Kidney (tissue), 14 donors: ENCODE data around the gene MMP21. TPM values are rescaled to one million over a fixed set of nuclear protein-coding genes. Genes with fewer than 3 reads are reported as not detected.

Experiments
- DNase-seq, 5 donors: peaks; one replicate each; pipeline ENCODE4 v3.0.0-alpha.2; 2013 to 2020
- FAIRE-seq: peaks from 2 replicates; lab custom pipeline; 2012; peaks lifted over from hg19 to GRCh38; lab: Jason Lieb, UNC
- H3K27ac ChIP-seq, 2 donors: one replicate each; pipeline ENCODE4 v1.7.0; 2013; ENCODE audit warnings: low read depth in 2 of 2, low read length in 2 of 2, inconsistent platforms in 1 of 2
- H3K27me3 ChIP-seq: one replicate; pipeline ENCODE4 v1.7.1; 2013; ENCODE audit warnings: low read length, inconsistent platforms; ENCODE audit not compliant: control insufficient read depth, insufficient read depth
- H3K36me3 ChIP-seq, 3 donors: one replicate each; pipeline versions ENCODE4 v1.7.0 to v1.7.1; 2013; ENCODE audit warnings: low read length in 3 of 3, control low read depth in 1 of 3, inconsistent platforms in 1 of 3; ENCODE audit not compliant: insufficient read depth in 3 of 3, control insufficient read depth in 2 of 3
- H3K4me1 ChIP-seq, 3 donors: one replicate each; pipeline versions ENCODE4 v1.7.0 to v1.7.1; 2013; ENCODE audit warnings: low read length in 3 of 3, inconsistent platforms in 1 of 3, low read depth in 1 of 3; ENCODE audit not compliant: control insufficient read depth in 2 of 3, insufficient read depth in 2 of 3
- H3K4me3 ChIP-seq, 3 donors: one replicate each; pipeline versions ENCODE4 v1.7.0 to v1.8.1; 2013; ENCODE audit warnings: low read length in 3 of 3, control low read depth in 1 of 3, inconsistent platforms in 1 of 3
- H3K9ac ChIP-seq, 3 donors: one replicate each; pipeline versions ENCODE4 v1.7.0 to v1.7.1; 2013; ENCODE audit warnings: low read length in 3 of 3, control low read depth in 1 of 3, inconsistent platforms in 1 of 3
- H3K9me3 ChIP-seq, 3 donors: one replicate each; pipeline versions ENCODE4 v1.7.0 to v1.7.1; 2013; ENCODE audit warnings: low read length in 3 of 3, control low read depth in 1 of 3, inconsistent platforms in 1 of 3; ENCODE audit not compliant: control insufficient read depth in 2 of 3, insufficient read depth in 1 of 3
- intact Hi-C: fragments of 100-400 bp; cut with DNase I; formaldehyde crosslinking; loops from one replicate; pipeline ENCODE4 v1.11.1; 2022
- polyA plus RNA-seq: library from polyadenylated mRNA; stranded (reverse); fragments of 350-450 nt; fragmentation: Illumina TruSeq; extraction: RNeasy Lipid Tissue Mini Kit (QIAGEN cat#74804); gene quantifications from one replicate; pipeline ENCODE4 v1.2.3, GENCODE V29; 2014; ENCODE audit warnings: low read depth, low replicate concordance; ENCODE audit not compliant: insufficient read depth
- total RNA-seq: library from RNA; stranded (reverse); fragmentation: NEBNext Ultra II Directional; extraction: Animal tissue kit (Norgen Biotek cat#: 25700); gene quantifications from one replicate; pipeline ENCODE4 v1.2.1, GENCODE V29; 2021
- TF ChIP-seq, protein P1 (sequence below): IDR thresholded peaks from 3 replicates; pipeline ENCODE4 v1.5.1; 2012; ENCODE audit warnings: mild to moderate bottlenecking, moderate library complexity, borderline replicate concordance; ENCODE audit not compliant: insufficient read depth; ENCODE audit errors: extremely low read depth
- donor health status: control.
- donor health status: control.
- donor health status: control.
- donor health status: control.
- donor health status: control.
- donor health status: DM: yes; HTN: yes; CAD: no.
- donor health status: Normal renal cell carcinoma (clear cell type).

The MMP21 gene
- total and polyA plus RNA-seq, 2 donors from 2014 or later, result 0.13 TPM; not detected in 1

DNA sequence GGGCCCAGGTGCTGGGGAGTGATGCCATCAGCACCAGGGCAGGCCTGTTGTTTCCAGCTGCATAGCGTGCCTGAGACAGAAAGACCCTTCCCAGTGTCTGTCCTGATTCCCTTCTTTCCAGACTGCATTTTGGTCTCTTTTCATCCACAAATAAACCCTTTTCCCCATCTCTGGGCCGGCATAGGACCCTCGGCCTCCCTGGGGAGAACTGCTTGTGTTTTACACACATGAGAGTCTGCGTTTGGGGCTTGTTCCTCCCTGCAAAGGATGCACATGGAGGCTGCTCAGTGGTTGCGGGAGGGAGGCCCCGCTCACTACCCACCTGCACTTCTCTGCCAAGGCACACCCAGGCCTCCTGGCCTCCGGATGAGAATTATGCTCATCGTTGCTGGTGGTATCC is 5.8 kb upstream of the MMP21 start:
- TF ChIP-seq, protein P1, sequence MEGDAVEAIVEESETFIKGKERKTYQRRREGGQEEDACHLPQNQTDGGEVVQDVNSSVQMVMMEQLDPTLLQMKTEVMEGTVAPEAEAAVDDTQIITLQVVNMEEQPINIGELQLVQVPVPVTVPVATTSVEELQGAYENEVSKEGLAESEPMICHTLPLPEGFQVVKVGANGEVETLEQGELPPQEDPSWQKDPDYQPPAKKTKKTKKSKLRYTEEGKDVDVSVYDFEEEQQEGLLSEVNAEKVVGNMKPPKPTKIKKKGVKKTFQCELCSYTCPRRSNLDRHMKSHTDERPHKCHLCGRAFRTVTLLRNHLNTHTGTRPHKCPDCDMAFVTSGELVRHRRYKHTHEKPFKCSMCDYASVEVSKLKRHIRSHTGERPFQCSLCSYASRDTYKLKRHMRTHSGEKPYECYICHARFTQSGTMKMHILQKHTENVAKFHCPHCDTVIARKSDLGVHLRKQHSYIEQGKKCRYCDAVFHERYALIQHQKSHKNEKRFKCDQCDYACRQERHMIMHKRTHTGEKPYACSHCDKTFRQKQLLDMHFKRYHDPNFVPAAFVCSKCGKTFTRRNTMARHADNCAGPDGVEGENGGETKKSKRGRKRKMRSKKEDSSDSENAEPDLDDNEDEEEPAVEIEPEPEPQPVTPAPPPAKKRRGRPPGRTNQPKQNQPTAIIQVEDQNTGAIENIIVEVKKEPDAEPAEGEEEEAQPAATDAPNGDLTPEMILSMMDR, result no peak
- Histone ChIP-seq H3K4me1 (peaks cover 3 to 5% (median 4%) of the 10 kb centered on the region in 3 donors), H3K27me3 (no peaks in the 10 kb centered on the region), H3K36me3 (no peaks in the 10 kb centered on the region), H3K9me3 (peaks cover 0 to 8% (median 0%) of the 10 kb centered on the region in 3 donors), H3K4me3 (no peak overlapping the region), H3K27ac (no peak overlapping the region), H3K9ac (no peak overlapping the region)
- DNase-seq, result no peak
- intact Hi-C loops, result no loop called here
- no peak for FAIRE-seq

DNA sequence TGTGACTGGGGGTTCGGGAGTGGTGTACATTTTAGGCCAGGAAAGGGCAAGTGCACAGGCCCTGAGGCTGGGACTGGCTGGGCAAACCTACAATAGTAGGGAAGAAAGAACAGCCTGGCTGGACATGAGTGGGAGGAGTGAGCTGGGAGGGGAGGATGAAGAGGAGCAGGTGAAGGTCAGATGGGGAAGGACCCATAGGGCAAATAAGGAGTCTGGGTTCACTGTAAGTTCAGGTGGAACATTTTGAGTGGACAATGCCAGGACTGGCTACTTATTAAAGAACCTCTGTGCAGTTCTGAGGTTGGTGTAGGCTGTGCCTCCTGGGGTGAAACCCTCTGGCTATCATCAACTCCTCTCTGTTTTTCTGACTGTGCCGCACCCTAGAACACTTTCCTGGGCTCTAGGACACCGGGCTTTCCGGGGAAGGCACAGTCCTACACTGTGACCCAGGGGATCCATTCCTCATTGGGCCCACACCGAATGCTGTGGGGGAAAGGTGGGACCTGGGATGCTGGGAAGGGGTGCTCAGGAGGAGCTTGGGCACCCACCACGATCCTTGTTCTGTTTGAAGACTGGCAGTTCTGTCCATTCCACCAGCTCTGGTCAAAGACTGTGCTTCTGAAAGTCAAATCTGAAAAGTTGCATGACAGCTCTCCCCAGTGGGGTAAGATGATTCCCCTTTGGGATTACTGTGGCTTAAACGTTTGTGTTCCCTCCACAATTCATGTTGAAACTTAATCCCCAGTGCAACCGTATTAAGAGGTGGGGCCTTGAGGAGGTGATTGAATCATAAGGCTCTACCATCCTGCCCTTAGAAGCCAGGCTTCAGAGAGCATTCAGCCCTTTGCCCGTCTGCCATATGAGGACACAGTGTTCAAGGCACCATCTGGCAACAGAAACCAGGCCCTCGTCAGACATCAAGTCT is 4.0 kb upstream of the MMP21 start:
- TF ChIP-seq, protein P1, result no peak
- FAIRE-seq, result no peak
- Histone ChIP-seq H3K9ac (no peak overlapping the region), H3K27ac (no peak overlapping the region), H3K4me1 (peaks cover 3 to 5% (median 4%) of the 10 kb centered on the region in 3 donors), H3K9me3 (peaks cover 0 to 8% (median 0%) of the 10 kb centered on the region in 3 donors), H3K27me3 (no peaks in the 10 kb centered on the region), H3K4me3 (no peak overlapping the region), H3K36me3 (no peaks in the 10 kb centered on the region)
- intact Hi-C loops, result no loop called here
- DNase-seq, result no peak

DNA sequence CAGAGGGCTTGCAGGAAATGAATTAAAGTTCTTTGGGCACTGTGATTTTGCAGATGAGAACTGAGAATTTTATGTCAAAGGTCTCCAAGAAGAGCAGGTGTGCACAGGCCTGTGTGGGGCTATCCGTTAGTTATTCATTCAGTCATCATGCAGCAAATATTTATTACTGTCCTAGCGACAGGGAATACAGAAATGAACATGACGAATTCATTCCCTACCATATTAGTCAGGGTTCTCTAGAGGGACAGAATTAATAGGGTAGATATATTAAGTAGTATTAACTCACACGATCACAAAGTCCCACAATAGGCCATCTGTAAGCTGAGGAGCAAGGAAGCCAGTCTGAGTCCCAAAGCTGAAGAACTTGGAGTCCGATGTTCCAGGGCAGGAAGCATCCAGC is 2.9 kb upstream of the MMP21 start:
- Histone ChIP-seq H3K36me3 (no peaks in the 10 kb centered on the region), H3K4me1 (peaks cover 0 to 5% (median 3%) of the 10 kb centered on the region in 3 donors), H3K9me3 (peaks cover 0 to 8% (median 0%) of the 10 kb centered on the region in 3 donors), H3K9ac (no peak overlapping the region), H3K27ac (no peak overlapping the region), H3K27me3 (no peaks in the 10 kb centered on the region), H3K4me3 (no peak overlapping the region)
- no peak for DNase-seq
- TF ChIP-seq, protein P1, result no peak
- intact Hi-C loops, result no loop called here
- FAIRE-seq, result no peak
